Mesenchymal stem cell (in vitro differentiated cells and primary cell): Measurements from ENCODE around the gene NPAS3.

Experiments
- DNase-seq: peaks from one replicate; pipeline ENCODE4 v3.0.0-alpha.2; 2013
- H2AFZ ChIP-seq: one replicate; pipeline ENCODE4 v1.6.1; 2013; ENCODE audit warnings: low read depth, mild to moderate bottlenecking, control low read depth, inconsistent platforms, low read length, moderate library complexity
- H2AK5ac ChIP-seq: 2 replicates; pipeline ENCODE4 v1.6.1; 2013; ENCODE audit warnings: low read length, moderate library complexity, mild to moderate bottlenecking, inconsistent platforms; ENCODE audit not compliant: severe bottlenecking
- H2BK120ac ChIP-seq: one replicate; pipeline ENCODE4 v1.6.1; 2013; ENCODE audit warnings: low read depth, mild to moderate bottlenecking, inconsistent platforms, low read length, moderate library complexity
- H2BK12ac ChIP-seq, 2 experiments: one replicate each; pipeline ENCODE4 v1.6.1; 2013; ENCODE audit warnings: inconsistent platforms in 2 of 2, low read length in 2 of 2, mild to moderate bottlenecking in 2 of 2, moderate library complexity in 2 of 2, control low read depth in 1 of 2
- H2BK15ac ChIP-seq: one replicate; pipeline ENCODE4 v1.6.1; 2013; ENCODE audit warnings: mild to moderate bottlenecking, low read depth, inconsistent platforms; ENCODE audit not compliant: poor library complexity, severe bottlenecking
- H2BK5ac ChIP-seq: 2 replicates; pipeline ENCODE4 v1.6.1; 2013; ENCODE audit warnings: low read depth, mild to moderate bottlenecking, low read length, control low read depth, inconsistent platforms; ENCODE audit not compliant: poor library complexity, severe bottlenecking
- H3K14ac ChIP-seq, 2 experiments: one replicate each; pipeline ENCODE4 v1.6.1; 2013; ENCODE audit warnings: inconsistent platforms in 2 of 2, low read length in 2 of 2, control low read depth in 1 of 2, mild to moderate bottlenecking in 1 of 2, moderate library complexity in 1 of 2
- H3K18ac ChIP-seq, 2 experiments: one replicate each; pipeline ENCODE4 v1.6.1; 2013; ENCODE audit warnings: inconsistent platforms in 2 of 2, low read length in 2 of 2, control low read depth in 1 of 2, low read depth in 1 of 2, mild to moderate bottlenecking in 1 of 2
- H3K23ac ChIP-seq, 2 experiments: one replicate each; pipeline ENCODE4 v1.6.1; 2013; ENCODE audit warnings: inconsistent platforms in 2 of 2, low read length in 2 of 2, mild to moderate bottlenecking in 2 of 2, moderate library complexity in 2 of 2, control low read depth in 1 of 2
- H3K27ac ChIP-seq: 2 replicates; pipeline ENCODE4 v1.5.1; 2013; ENCODE audit warnings: mild to moderate bottlenecking, moderate library complexity, low read length, control low read depth, inconsistent platforms; ENCODE audit not compliant: poor library complexity, severe bottlenecking
- H3K27me3 ChIP-seq, 2 experiments: 2 replicates each; pipeline versions ENCODE4 v1.6.1 to v1.7.0; 2013; ENCODE audit warnings: low read length in 2 of 2, mild to moderate bottlenecking in 2 of 2, moderate library complexity in 2 of 2, control low read depth in 1 of 2, inconsistent platforms in 1 of 2; ENCODE audit not compliant: control insufficient read depth in 1 of 2, insufficient read depth in 1 of 2
- H3K36me3 ChIP-seq, 2 experiments: 2 replicates each; pipeline versions ENCODE4 v1.6.1 to v1.7.0; 2013; ENCODE audit warnings: low read length in 2 of 2, control low read depth in 1 of 2, inconsistent platforms in 1 of 2, low read depth in 1 of 2, mild to moderate bottlenecking in 1 of 2; ENCODE audit not compliant: insufficient read depth in 2 of 2, control insufficient read depth in 1 of 2
- H3K4ac ChIP-seq, 2 experiments: one replicate each; pipeline ENCODE4 v1.6.1; 2013; ENCODE audit warnings: inconsistent platforms in 2 of 2, low read length in 2 of 2, mild to moderate bottlenecking in 2 of 2, moderate library complexity in 2 of 2, control low read depth in 1 of 2, low read depth in 1 of 2
- H3K4me1 ChIP-seq: 2 replicates; pipeline ENCODE4 v1.6.1; 2013; ENCODE audit warnings: low read depth, low read length, control low read depth; ENCODE audit not compliant: control insufficient read depth, insufficient read depth
- H3K4me2 ChIP-seq: 2 replicates; pipeline ENCODE4 v1.6.1; 2013; ENCODE audit warnings: low read length, mild to moderate bottlenecking, inconsistent platforms; ENCODE audit not compliant: poor library complexity, severe bottlenecking
- H3K4me3 ChIP-seq, 2 experiments: 2 replicates each; pipeline versions ENCODE4 v1.5.1 to v1.7.0; 2013; ENCODE audit warnings: low read length in 2 of 2, mild to moderate bottlenecking in 2 of 2, control low read depth in 1 of 2, low read depth in 1 of 2; ENCODE audit not compliant: insufficient read depth in 1 of 2
- H3K79me1 ChIP-seq: replicated peaks from 2 replicates; pipeline ENCODE4 v1.6.1; 2013; ENCODE audit warnings: mild to moderate bottlenecking, control low read depth, low read length, inconsistent platforms; ENCODE audit not compliant: poor library complexity, severe bottlenecking
- H3K9ac ChIP-seq: 2 replicates; pipeline ENCODE4 v1.7.0; 2013; ENCODE audit warnings: mild to moderate bottlenecking, low read length, moderate library complexity
- H3K9me3 ChIP-seq: 2 replicates; pipeline ENCODE4 v1.7.0; 2013; ENCODE audit warnings: mild to moderate bottlenecking, low read length; ENCODE audit not compliant: control insufficient read depth
- H4K8ac ChIP-seq: one replicate; pipeline ENCODE4 v1.6.1; 2013; ENCODE audit warnings: inconsistent platforms, mild to moderate bottlenecking, low read length, moderate library complexity
- H4K91ac ChIP-seq: one replicate; pipeline ENCODE4 v1.6.1; 2013; ENCODE audit warnings: mild to moderate bottlenecking, low read length, inconsistent platforms
- WGBS: methylation state at CpG from one replicate; pipeline ENCODE4 v1.1.7; 2013; ENCODE audit warnings: mixed read lengths; 5-methylcytosine and 5-hydroxymethylcytosine counted together

The NPAS3 gene

GRCh38 chr14:33642691-33643244 is 704.1 kb downstream of the NPAS3 start:
- Histone ChIP-seq H3K23ac (no peak overlapping the region), H2BK120ac (no peak overlapping the region), H3K4me3 (no peak overlapping the region), H4K91ac (no peak overlapping the region), H3K9me3 (no peaks in the 10 kb centered on the region), H2AK5ac (no peak overlapping the region), H3K4me2 (no peak overlapping the region), H3K4me1 (no peaks in the 10 kb centered on the region), H3K14ac (no peak overlapping the region), H3K18ac (no peak overlapping the region), H2BK5ac (no peak overlapping the region), H3K4ac (no peak overlapping the region), H3K36me3 (no peaks in the 10 kb centered on the region), H4K8ac (no peak overlapping the region), H2BK12ac (no peak overlapping the region), H2AFZ (no peak overlapping the region), H3K79me1 (no peaks in the 10 kb centered on the region), H3K27ac (no peak overlapping the region), H2BK15ac (no peak overlapping the region), H3K27me3 (no peaks in the 10 kb centered on the region), H3K9ac (peak overlapping the region; percentile 78)
- DNase-seq = no peak
- WGBS = 94% methylated on average over 3 of the region's 4 CpGs

GRCh38 chr14:33643426-33644181 is 704.9 kb downstream of the NPAS3 start:
- H3K4me3 ChIP-seq = no peak overlapping the region
- H3K18ac ChIP-seq = no peak overlapping the region
- no peak overlapping the region for H3K23ac ChIP-seq
- no peak overlapping the region for H4K91ac ChIP-seq
- H4K8ac ChIP-seq = no peak overlapping the region
- H3K4me2 ChIP-seq = no peak overlapping the region
- 84% methylated on average over 2 of the region's 5 CpGs for WGBS
- H3K27ac ChIP-seq = no peak overlapping the region
- H2BK12ac ChIP-seq = no peak overlapping the region
- H3K27me3 ChIP-seq = no peaks in the 10 kb centered on the region
- H3K9me3 ChIP-seq = no peaks in the 10 kb centered on the region
- no peak overlapping the region for H2BK120ac ChIP-seq
- no peak overlapping the region for H3K9ac ChIP-seq
- no peak overlapping the region for H2AFZ ChIP-seq
- no peaks in the 10 kb centered on the region for H3K79me1 ChIP-seq
- no peak overlapping the region for H2BK15ac ChIP-seq
- peak overlapping the region; percentile 32 for H2AK5ac ChIP-seq
- DNase-seq = no peak
- no peaks in the 10 kb centered on the region for H3K36me3 ChIP-seq
- H3K4me1 ChIP-seq = no peaks in the 10 kb centered on the region
- no peak overlapping the region for H2BK5ac ChIP-seq
- H3K14ac ChIP-seq = no peak overlapping the region
- H3K4ac ChIP-seq = no peak overlapping the region

- H2BK12ac ChIP-seq = no peak overlapping the region
- H2AFZ ChIP-seq = no peak overlapping the region
Measured at GRCh38 chr14:33646692-33647260, 708.1 kb downstream of the NPAS3 start.

GRCh38 chr14:33647385-33647786 is 708.7 kb downstream of the NPAS3 start:
- peak overlapping the region; percentile 47 for H3K9ac ChIP-seq
- H3K14ac ChIP-seq = no peak overlapping the region
- no peak overlapping the region for H3K23ac ChIP-seq
- no peak overlapping the region for H3K27ac ChIP-seq
- H3K79me1 ChIP-seq = no peaks in the 10 kb centered on the region
- no peaks in the 10 kb centered on the region for H3K36me3 ChIP-seq
- H4K91ac ChIP-seq = no peak overlapping the region
- no peak overlapping the region for H3K18ac ChIP-seq
- no peak overlapping the region for H3K4me2 ChIP-seq
- peak; percentile 96 for DNase-seq
- WGBS = 0% methylated on average over 2 of the region's 3 CpGs
- no peak overlapping the region for H2BK12ac ChIP-seq
- H2BK5ac ChIP-seq = no peak overlapping the region
- no peaks in the 10 kb centered on the region for H3K27me3 ChIP-seq
- H2AK5ac ChIP-seq = no peak overlapping the region
- H3K4me3 ChIP-seq = no peak overlapping the region
- no peaks in the 10 kb centered on the region for H3K4me1 ChIP-seq
- no peak overlapping the region for H2BK15ac ChIP-seq
- H2AFZ ChIP-seq = no peak overlapping the region
- H3K9me3 ChIP-seq = no peaks in the 10 kb centered on the region
- H4K8ac ChIP-seq = no peak overlapping the region
- H3K4ac ChIP-seq = no peak overlapping the region
- H2BK120ac ChIP-seq = no peak overlapping the region

More at GRCh38 chr14:33646692-33647260, 708.1 kb downstream of the NPAS3 start:
- Histone ChIP-seq H3K27me3 (no peaks in the 10 kb centered on the region), H3K23ac (no peak overlapping the region), H3K4me2 (no peak overlapping the region), H2BK5ac (no peak overlapping the region), H3K36me3 (no peaks in the 10 kb centered on the region), H3K18ac (no peak overlapping the region), H2BK120ac (no peak overlapping the region), H3K9me3 (no peaks in the 10 kb centered on the region), H3K14ac (no peak overlapping the region), H3K4me1 (no peaks in the 10 kb centered on the region), H4K8ac (no peak overlapping the region), H2AK5ac (no peak overlapping the region), H3K9ac (peak overlapping the region; percentile 47), H3K4me3 (peak overlapping the region in 1 of 2 experiments; percentile 5), H4K91ac (no peak overlapping the region), H2BK15ac (no peak overlapping the region), H3K27ac (peak overlapping the region; percentile 9), H3K79me1 (no peaks in the 10 kb centered on the region), H3K4ac (no peak overlapping the region)
- peak; percentile 84 for DNase-seq
- 10% methylated on average over 2 of the region's 2 CpGs for WGBS
